A549 treated with AZD9567 at 1 μM for 4 hours (cell line): Measurements from ENCODE around the gene SLC43A3. TPM values are rescaled to one million over a fixed set of nuclear protein-coding genes. Genes with fewer than 3 reads are reported as not detected.

Experiments used
- total RNA-seq: library from RNA; stranded (reverse); fragments of 200-300 nt; extraction: Qiagen RNA extraction; gene quantifications from 5 replicates; pipeline ENCODE4 v1.2.3, GENCODE V29; 2022; ENCODE audit not compliant: insufficient read depth

SLC43A3 gene
- 0.23 to 0.34 TPM (median 0.29 TPM) in 4 of 5 replicates, not detected in the other for total RNA-seq

GRCh38 chr11:57426929-57427726 is at the start of gene SLC43A3:
TSS of gene SLC43A3 (minus strand) at chr11:57427121. CDS start at chr11:57426172, 949 bp downstream.

GRCh38 chr11:57460022-57460757 is 33.3 kb upstream of the SLC43A3 start, which contains the start of gene RTN4RL2:
TSS of gene RTN4RL2 (plus strand) at chr11:57460528. CDS start at chr11:57460866, 338 bp downstream.

GRCh38 chr11:57390535-57390934 is 36.4 kb downstream of the SLC43A3 start, which contains the start of gene PRG2:
TSS of gene PRG2 (minus strand) at chr11:57390650. CDS start at chr11:57389944, 706 bp downstream.

GRCh38 chr11:57380975-57381374 is 45.9 kb downstream of the SLC43A3 start, which contains the start of gene PRG3:
TSS of gene PRG3 (minus strand) at chr11:57381150. CDS start at chr11:57380708, 442 bp downstream.

Other genes starting within 250 kb of the SLC43A3 start
- gene LRRC55, start 245.2 kb downstream of the SLC43A3 start, total RNA-seq = not detected in 5 replicates
- gene APLNR, start 189.9 kb downstream of the SLC43A3 start, total RNA-seq = 0.05 TPM in 1 of 5 replicates, not detected in the others
- gene TNKS1BP1, start 102.2 kb downstream of the SLC43A3 start, total RNA-seq = 59.0 to 83.4 TPM (median 74.4 TPM) in 5 replicates
- gene SSRP1, start 91.2 kb downstream of the SLC43A3 start, total RNA-seq = 188 to 217 TPM (median 210 TPM) in 5 replicates
- gene P2RX3, start 88.8 kb downstream of the SLC43A3 start, total RNA-seq = 0.07 to 0.15 TPM (median 0.13 TPM) in 4 of 5 replicates, not detected in the other
- gene PRG3, start 46.0 kb downstream of the SLC43A3 start, total RNA-seq = not detected in 5 replicates
- gene PRG2, start 36.5 kb downstream of the SLC43A3 start, total RNA-seq = not detected in 5 replicates
- 70.3 to 89.4 TPM (median 76.9 TPM) in 5 replicates for gene RTN4RL2, start 33.4 kb upstream of the SLC43A3 start, total RNA-seq
- gene SLC43A1, start 88.6 kb upstream of the SLC43A3 start, total RNA-seq = 2.2 to 7.3 TPM (median 2.6 TPM) in 5 replicates
- 149 to 169 TPM (median 162 TPM) in 5 replicates for gene TIMM10, start 103.6 kb upstream of the SLC43A3 start, total RNA-seq
- not detected in 5 replicates for gene SMTNL1, start 110.5 kb upstream of the SLC43A3 start, total RNA-seq
- gene UBE2L6, start 140.6 kb upstream of the SLC43A3 start, total RNA-seq = 34.8 to 41.9 TPM (median 37.3 TPM) in 5 replicates
- gene SERPING1, start 170.6 kb upstream of the SLC43A3 start, total RNA-seq = 0.55 to 1.6 TPM (median 0.84 TPM) in 5 replicates
- gene YPEL4, start 222.8 kb upstream of the SLC43A3 start, total RNA-seq = 0.23 to 0.45 TPM (median 0.27 TPM) in 4 of 5 replicates, not detected in the other
- gene CLP1, start 230.6 kb upstream of the SLC43A3 start, total RNA-seq = 24.5 to 31.6 TPM (median 30.3 TPM) in 5 replicates
- gene ZDHHC5, start 241.0 kb upstream of the SLC43A3 start, total RNA-seq = 68.2 to 96.5 TPM (median 70.7 TPM) in 5 replicates